Body of pancreas (tissue), 4 donors: ENCODE data around the gene MARVELD2. TPM values are rescaled to one million over a fixed set of nuclear protein-coding genes. Genes with fewer than 3 reads are reported as not detected.
"Not testable (repeated sequence)": the region's sequence is repeated elsewhere in the genome, so short reads cannot be mapped to it uniquely, and the experiment has no call there.

Source experiments
- ATAC-seq: fragments of 150-250 bp; one replicate; pipeline ENCODE4 v1.9.1; 2016
- DNase-seq, 4 donors: peaks; one replicate each; pipeline ENCODE4 v3.0.0-alpha.2; 2019
- H3K27ac ChIP-seq, 4 donors: fragments of 200-600 bp; sonication (generic); 1 replicate in 3 of 4; 2 replicates in 1 of 4; pipeline versions ENCODE4 v1.5.1 to v1.6.1; 2016 to 2019; ENCODE audit warnings: mild to moderate bottlenecking in 1 of 4, mixed read lengths in 1 of 4, moderate library complexity in 1 of 4
- H3K27me3 ChIP-seq, 2 donors: fragments of 200-600 bp; sonication (generic); one replicate each; pipeline ENCODE4 v1.6.0; 2016; ENCODE audit warnings: mild to moderate bottlenecking in 1 of 2
- H3K36me3 ChIP-seq, 2 donors: fragments of 200-600 bp; sonication (generic); replicated peaks in 1 of 2; 2 replicates each; pipeline ENCODE4 v1.5.1; 2016; ENCODE audit warnings: low read depth in 2 of 2; ENCODE audit not compliant: insufficient read depth in 1 of 2
- H3K4me1 ChIP-seq: fragments of 200-600 bp; sonication (generic); one replicate; pipeline ENCODE4 v1.6.0; 2016
- H3K4me3 ChIP-seq, 2 donors: fragments of 200-600 bp; sonication (generic); 1 replicate in 1 of 2; 2 replicates in 1 of 2; pipeline ENCODE4 v1.5.1; 2016 to 2019
- H3K9me3 ChIP-seq, 3 donors: fragments of 200-600 bp; sonication (generic); 1 replicate in 2 of 3; 2 replicates in 1 of 3; pipeline ENCODE4 v1.5.1; 2016
- CTCF ChIP-seq, 7 experiments: fragments of 450-650 bp in 4 of 7; fragments of 200-600 bp in 3 of 7; sonication (generic) in 3 of 7; IDR thresholded peaks; one replicate each; pipeline ENCODE4 v1.5.1; 2016 to 2019; ENCODE audit warnings: antibody characterized with exemption in 7 of 7
- POLR2A ChIP-seq, 3 donors: fragments of 450-650 bp; IDR thresholded peaks; one replicate each; pipeline ENCODE4 v1.6.1; 2016; ENCODE audit warnings: antibody characterized with exemption in 3 of 3, mild to moderate bottlenecking in 2 of 3
- whole genome bisulfite sequencing, 2 donors: methylation state at CpG; one replicate each; pipeline ENCODE4 v1.1.5; 2017; 5-methylcytosine and 5-hydroxymethylcytosine counted together
- intact Hi-C: fragments of 100-400 bp; cut with DNase I; formaldehyde crosslinking; loops from one replicate; pipeline ENCODE4 v1.15.1; 2023
- total RNA-seq, 2 donors: library from RNA; depleted of rRNA; stranded (reverse); fragments of >200 nt; gene quantifications; one replicate each; pipeline ENCODE4 v1.1.0, GENCODE V29; 2016

The MARVELD2 gene
- total RNA-seq, 2 donors from 2014 or later: 15.5 to 19.7 TPM

GRCh38 chr5:69369340-69370121 lies 45.4 kb upstream of the MARVELD2 start, which contains the start of the genes AK6, RAD17 and TAF9:
Gene AK6 (minus strand): TSS chr5:69369520. CDS start chr5:69369490, 30 bp downstream.
Gene RAD17 (plus strand): TSS chr5:69369818. CDS start chr5:69372209, 2,391 bp downstream.
Gene TAF9 (minus strand): TSS chr5:69369520. CDS start chr5:69365737, 3,783 bp downstream.
- Histone ChIP-seq H3K27ac (peak within 1 kb of the TSS; percentile 91 to 100 (median 98)), H3K4me3 (peak within 1 kb of the TSS; percentile 62 to 81), H3K36me3 (peaks cover 4 to 9% of the 10 kb centered on the region in 2 donors), H3K9me3 (no peaks in the 10 kb centered on the region), H3K27me3 (no peaks in the 10 kb centered on the region), H3K4me1 (peaks cover 25% of the 10 kb centered on the region)
- 0 to 1% methylated on average over 3 to 63 of the region's 66 CpGs for WGBS, 2 donors
- intact Hi-C loops: no loop called here
- peak; percentile 92 to 96 (median 92) for DNase-seq
- TF ChIP-seq CTCF (IDR thresholded peaks at IDR 0.05) (no peak), POLR2A (IDR thresholded peaks at IDR 0.05) (peak; percentile 61 to 86 (median 84))
- peak; percentile 97 for ATAC-seq

GRCh38 chr5:69370335-69370734 lies 44.6 kb upstream of the MARVELD2 start:
- Histone ChIP-seq H3K4me1 (peaks cover 25% of the 10 kb centered on the region), H3K4me3 (peak overlapping the region; percentile 62 to 81), H3K27ac (peak overlapping the region in 3 of 4 donors; percentile 91 to 100 (median 99))
- ATAC-seq, H3K9me3 ChIP-seq, intact Hi-C loops, DNase-seq, H3K36me3 ChIP-seq, H3K27me3 ChIP-seq: not testable (repeated sequence)
- WGBS, 2 donors: 1 to 2% methylated on average over 16 of the region's 16 CpGs

- TF ChIP-seq POLR2A (IDR thresholded peaks at IDR 0.05) (no peak), CTCF (IDR thresholded peaks at IDR 0.05) (no peak)
- WGBS, 2 donors: 93% methylated on average over 5 of the region's 5 CpGs
- H3K27ac ChIP-seq: no peak overlapping the region
- intact Hi-C loops: no loop called here
- peaks cover 0 to 1% of the 10 kb centered on the region in 2 donors for H3K36me3 ChIP-seq
- peaks cover 25% of the 10 kb centered on the region for H3K4me1 ChIP-seq
- ATAC-seq: no peak
- no peaks in the 10 kb centered on the region for H3K27me3 ChIP-seq
- H3K9me3 ChIP-seq: no peaks in the 10 kb centered on the region
- no peak for DNase-seq
- H3K4me3 ChIP-seq: no peak overlapping the region
Observed at GRCh38 chr5:69372394-69372793, 42.5 kb upstream of the MARVELD2 start.

DNA sequence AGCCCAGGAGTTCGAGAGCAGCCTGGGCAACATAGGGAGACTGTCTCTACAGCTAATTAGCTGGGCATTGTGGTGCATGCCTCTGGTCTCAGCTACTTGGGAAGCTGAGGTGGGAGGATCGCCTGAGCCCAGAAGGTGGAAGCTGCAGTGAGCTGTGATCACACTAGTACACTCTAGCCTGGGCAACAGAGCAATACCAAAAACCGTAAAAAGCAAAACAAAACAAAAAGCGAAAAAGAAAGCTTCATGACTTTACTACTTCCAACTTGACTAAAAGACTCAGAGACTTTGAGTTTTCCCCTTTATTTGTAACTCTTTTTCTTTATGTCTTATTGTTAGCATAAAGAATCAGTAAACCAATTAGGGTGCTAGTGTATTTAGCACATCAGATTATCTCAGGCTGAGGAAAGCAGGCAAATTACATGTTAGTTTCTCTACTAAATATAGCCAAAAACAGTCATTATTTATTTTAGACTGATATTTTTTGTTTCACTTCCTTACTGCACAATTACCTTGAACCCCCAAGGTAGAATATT lies 39.9 kb upstream of the MARVELD2 start:
- Histone ChIP-seq H3K36me3 (peaks cover 0 to 1% of the 10 kb centered on the region in 2 donors), H3K27ac (no peak overlapping the region), H3K4me1 (peaks cover 12% of the 10 kb centered on the region), H3K9me3 (no peaks in the 10 kb centered on the region), H3K27me3 (no peaks in the 10 kb centered on the region), H3K4me3 (no peak overlapping the region)
- ATAC-seq (no peak), DNase-seq (no peak)
- TF ChIP-seq CTCF (IDR thresholded peaks at IDR 0.05) (no peak), POLR2A (IDR thresholded peaks at IDR 0.05) (no peak)
- WGBS, 2 donors: 88 to 96% methylated on average over 4 of the region's 4 CpGs
- intact Hi-C loops: no loop called here

DNA sequence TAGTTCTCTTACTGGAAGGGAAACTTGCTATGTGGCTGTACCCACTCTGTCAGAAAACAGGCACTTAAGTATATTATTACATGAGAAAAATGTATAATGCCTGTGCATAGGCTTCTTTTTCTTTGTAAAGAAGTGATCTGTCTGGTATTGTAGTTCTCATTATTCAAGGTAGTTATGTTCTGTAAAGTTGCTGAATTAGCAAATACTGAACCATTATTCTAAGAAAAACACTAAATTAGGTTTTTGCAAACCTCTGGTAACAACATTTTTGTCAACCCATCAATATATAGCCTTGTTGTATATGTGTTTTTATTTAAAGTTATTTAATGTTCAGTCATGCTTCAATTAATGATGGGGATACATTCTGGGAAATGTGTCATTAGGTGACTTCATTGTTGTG lies 36.5 kb upstream of the MARVELD2 start:
- no peak for DNase-seq
- ATAC-seq: no peak
- H3K27me3 ChIP-seq: no peaks in the 10 kb centered on the region
- H3K4me3 ChIP-seq: no peak overlapping the region
- TF ChIP-seq CTCF (IDR thresholded peaks at IDR 0.05) (no peak), POLR2A (IDR thresholded peaks at IDR 0.05) (no peak)
- intact Hi-C loops: no loop called here
- H3K9me3 ChIP-seq: no peaks in the 10 kb centered on the region
- H3K36me3 ChIP-seq: peaks cover 0 to 6% of the 10 kb centered on the region in 2 donors
- H3K4me1 ChIP-seq: no peaks in the 10 kb centered on the region
- no peak overlapping the region for H3K27ac ChIP-seq
